NB4 (cell line): ENCODE results near the gene TOP2A.

ENCODE experiments used
- DNase-seq: peaks from one replicate; pipeline ENCODE4 v3.0.0; 2010; ENCODE audit warnings: low read depth
- H3K4me3 ChIP-seq: one replicate; pipeline ENCODE4 v1.5.1; 2011; ENCODE audit warnings: mild to moderate bottlenecking, low read depth, low read length, moderate library complexity
- MYC ChIP-seq: IDR thresholded peaks from 2 replicates; pipeline ENCODE4 v1.6.1; 2011; ENCODE audit warnings: low read depth, low read length
- POLR2A ChIP-seq: IDR thresholded peaks from 2 replicates; pipeline ENCODE4 v1.6.1; 2011; ENCODE audit warnings: mild to moderate bottlenecking; ENCODE audit not compliant: insufficient read length; ENCODE audit errors: extremely low read depth
- TF ChIP-seq, protein P1 (sequence below): IDR thresholded peaks from one replicate; pipeline ENCODE4 v1.5.1; 2012; ENCODE audit warnings: low read depth, low read length
- TF ChIP-seq, protein P2 (sequence below): IDR thresholded peaks from 2 replicates; pipeline ENCODE4 v1.6.1; 2011; ENCODE audit warnings: low read depth, low read length

TOP2A gene

DNA sequence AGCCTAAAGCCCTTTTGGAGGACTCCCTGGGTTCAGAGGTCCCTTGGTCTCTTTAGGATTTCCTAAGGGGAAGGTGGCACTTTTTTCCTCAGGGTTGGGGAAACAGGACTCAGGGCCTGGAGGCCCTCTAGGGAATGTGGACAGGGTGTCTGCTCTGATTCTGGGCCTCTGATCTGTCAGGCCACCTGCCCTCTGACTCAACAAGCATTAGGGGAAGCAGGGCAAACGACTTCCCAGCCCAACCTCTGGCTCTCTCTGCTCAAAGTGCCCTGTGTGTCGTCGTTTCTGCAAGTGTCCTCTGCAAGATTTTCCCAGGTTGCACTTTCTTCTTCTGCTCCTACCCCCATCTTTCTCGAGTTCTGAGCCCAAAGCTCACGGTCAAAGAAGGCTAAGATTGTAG lies 18.9 kb upstream of the TOP2A start:
- peak; percentile 69 for DNase-seq
- TF ChIP-seq POLR2A (no peak), MYC (no peak)
- TF ChIP-seq, protein P1, sequence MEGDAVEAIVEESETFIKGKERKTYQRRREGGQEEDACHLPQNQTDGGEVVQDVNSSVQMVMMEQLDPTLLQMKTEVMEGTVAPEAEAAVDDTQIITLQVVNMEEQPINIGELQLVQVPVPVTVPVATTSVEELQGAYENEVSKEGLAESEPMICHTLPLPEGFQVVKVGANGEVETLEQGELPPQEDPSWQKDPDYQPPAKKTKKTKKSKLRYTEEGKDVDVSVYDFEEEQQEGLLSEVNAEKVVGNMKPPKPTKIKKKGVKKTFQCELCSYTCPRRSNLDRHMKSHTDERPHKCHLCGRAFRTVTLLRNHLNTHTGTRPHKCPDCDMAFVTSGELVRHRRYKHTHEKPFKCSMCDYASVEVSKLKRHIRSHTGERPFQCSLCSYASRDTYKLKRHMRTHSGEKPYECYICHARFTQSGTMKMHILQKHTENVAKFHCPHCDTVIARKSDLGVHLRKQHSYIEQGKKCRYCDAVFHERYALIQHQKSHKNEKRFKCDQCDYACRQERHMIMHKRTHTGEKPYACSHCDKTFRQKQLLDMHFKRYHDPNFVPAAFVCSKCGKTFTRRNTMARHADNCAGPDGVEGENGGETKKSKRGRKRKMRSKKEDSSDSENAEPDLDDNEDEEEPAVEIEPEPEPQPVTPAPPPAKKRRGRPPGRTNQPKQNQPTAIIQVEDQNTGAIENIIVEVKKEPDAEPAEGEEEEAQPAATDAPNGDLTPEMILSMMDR: no peak
- TF ChIP-seq, protein P2, sequence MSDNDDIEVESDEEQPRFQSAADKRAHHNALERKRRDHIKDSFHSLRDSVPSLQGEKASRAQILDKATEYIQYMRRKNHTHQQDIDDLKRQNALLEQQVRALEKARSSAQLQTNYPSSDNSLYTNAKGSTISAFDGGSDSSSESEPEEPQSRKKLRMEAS: no peak
- H3K4me3 ChIP-seq: no peak overlapping the region

DNA sequence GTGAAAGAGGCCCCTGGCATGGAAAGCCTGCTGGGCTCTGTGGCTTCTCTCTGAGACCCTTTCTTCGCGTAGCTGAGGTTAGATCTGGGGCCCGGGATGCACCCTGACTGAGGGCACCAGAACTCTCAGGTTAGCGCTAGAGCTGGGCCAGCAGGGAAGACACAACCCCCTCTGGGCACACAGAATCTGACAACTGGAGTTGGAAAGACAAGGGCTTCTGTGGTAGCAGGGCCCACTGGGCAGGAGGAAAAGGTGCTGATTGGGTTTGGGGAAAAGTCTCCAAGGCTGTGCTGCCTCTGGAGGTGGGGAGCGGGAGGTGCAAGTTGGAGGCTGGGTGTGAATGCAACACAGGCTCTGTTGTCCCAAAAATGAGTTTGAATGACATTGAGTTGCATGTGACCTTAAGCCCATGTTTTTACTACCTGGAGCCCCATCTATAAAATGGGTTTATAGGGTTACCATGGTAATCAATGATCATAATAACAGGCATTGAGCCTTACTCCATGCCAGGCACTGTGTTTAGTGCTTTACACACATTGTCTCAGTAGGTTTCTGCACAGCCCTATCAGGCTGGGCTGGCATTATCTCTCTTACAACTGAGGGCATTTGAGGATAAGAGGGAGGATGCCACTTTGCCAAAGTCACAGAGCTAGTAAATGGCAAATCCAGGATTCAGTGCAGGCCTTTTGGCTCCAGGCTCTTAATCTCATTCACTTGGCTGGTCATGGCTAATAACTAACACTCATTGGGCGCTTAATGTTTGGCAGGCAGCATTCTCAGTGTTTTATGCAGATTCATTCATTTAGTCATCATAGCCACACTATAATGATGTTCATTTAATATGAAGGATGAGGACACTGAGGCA lies 16.1 kb upstream of the TOP2A start:
- DNase-seq: peak; percentile 42
- TF ChIP-seq POLR2A (no peak), MYC (no peak)
- TF ChIP-seq, protein P2: no peak
- TF ChIP-seq, protein P1: peak; percentile 75
- no peak overlapping the region for H3K4me3 ChIP-seq

DNA sequence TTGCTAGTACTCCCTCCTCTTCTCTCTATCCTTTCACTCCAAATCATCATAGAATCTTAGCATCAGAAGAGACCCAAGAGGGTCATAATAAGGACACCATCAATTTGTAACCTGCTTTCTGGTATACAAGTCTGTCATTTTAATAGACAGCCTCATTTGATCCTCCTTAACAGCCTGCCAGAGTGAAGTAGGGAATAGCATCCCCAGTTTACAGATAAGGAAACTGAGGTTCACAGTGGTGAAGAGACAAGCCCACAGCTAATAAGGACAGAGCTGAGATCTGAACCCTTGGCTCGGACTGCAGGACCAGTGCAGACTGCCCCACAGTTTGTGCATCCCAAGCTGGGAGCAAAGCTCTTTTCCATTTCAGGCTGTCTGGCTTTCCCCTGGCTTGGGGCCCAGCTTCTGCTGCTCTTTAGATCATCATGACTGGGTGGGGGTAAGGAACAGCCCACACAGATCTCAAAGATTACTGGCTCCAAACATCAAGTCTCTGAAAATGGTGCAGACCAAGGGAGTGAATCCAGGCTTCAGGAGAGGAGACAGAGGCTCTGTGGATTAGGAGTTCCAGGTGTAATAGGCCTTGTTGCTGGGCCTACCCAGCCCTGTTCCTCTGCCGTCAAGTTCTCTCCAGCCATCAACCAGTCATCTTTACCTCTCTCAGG lies 15.3 kb upstream of the TOP2A start:
- no peak for DNase-seq
- TF ChIP-seq, protein P1: no peak
- TF ChIP-seq POLR2A (no peak), MYC (no peak)
- TF ChIP-seq, protein P2: no peak
- no peak overlapping the region for H3K4me3 ChIP-seq

DNA sequence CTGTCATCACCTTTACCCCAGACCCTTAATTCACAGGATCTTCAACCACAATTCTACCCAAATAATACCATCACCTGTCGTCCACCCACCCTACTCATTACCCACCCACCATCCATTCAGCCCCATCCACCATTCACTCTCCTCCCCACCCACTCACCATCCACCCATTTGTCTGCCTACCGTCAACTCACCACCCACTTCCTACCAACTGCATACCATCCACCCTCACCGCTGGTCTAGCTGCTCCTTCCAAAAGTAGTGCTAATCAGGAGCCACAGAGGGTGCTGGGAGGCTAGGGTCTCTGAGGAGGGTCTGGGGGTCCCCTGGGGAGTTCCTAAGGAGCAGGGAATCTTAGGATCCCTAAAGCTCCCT lies 13.5 kb upstream of the TOP2A start:
- DNase-seq: no peak
- TF ChIP-seq MYC: no peak
- TF ChIP-seq, protein P2: no peak
- no peak for TF ChIP-seq POLR2A
- TF ChIP-seq, protein P1: no peak
- no peak overlapping the region for H3K4me3 ChIP-seq

DNA sequence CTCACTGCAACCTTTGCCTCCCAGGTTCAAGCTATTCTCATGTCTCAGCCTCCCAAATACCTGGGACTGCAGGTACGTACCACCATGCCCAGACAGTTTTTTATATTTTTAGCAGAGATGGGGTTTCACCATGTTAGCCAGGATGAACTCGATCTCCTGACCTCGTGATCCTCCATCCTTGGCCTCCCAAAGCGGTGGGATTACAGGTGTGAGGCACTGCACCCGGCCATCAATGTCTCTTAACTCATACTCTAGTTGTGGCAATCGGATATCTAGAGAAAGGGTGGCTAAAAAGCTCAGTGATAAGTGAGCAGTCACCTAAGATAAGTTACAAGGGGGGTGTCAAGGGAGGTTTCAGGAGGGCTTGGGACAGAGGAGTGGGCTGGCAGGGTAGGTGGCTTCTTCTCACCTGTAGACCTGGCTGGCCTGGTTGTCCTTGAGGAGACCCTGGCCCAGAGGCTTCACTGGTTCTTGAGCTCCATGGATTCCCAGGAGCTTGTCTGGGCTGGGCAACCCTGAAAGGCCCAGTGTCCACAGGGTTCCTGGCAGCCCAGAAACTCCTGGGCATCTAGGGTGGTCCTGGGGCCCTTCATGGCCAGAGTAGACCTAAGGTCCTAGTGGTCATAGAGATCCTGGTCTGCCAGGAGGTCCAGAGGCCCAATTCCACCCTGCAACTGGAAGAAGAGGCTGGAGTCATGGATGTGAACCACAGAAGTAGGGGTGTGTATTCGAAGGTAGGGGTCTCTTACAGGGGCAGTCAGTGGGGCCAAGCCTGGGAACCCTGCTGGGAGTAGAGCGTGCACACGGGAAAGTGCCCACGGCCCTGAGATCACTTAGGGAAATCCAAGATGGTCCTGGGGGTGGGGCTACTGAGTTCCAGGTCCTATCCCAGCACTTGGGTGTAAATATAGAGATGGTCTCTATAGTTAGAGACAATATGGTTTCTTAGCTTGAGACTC lies 12.9 kb upstream of the TOP2A start:
- TF ChIP-seq MYC (no peak), POLR2A (no peak)
- TF ChIP-seq, protein P1: no peak
- TF ChIP-seq, protein P2: no peak
- no peak overlapping the region for H3K4me3 ChIP-seq
- DNase-seq: no peak
